NCI-H1417 (cell line): ENCODE measurements around the gene B4GALNT4.
"Not testable (repeated sequence)": the region's sequence is repeated elsewhere in the genome, so short reads cannot be mapped to it uniquely, and the experiment has no call there.

ENCODE experiments used
- DNase-seq, 3 experiments: peaks; one replicate each; lab custom pipeline; 2025; lab: John Stamatoyannopoulos, UW

Gene B4GALNT4

DNA sequence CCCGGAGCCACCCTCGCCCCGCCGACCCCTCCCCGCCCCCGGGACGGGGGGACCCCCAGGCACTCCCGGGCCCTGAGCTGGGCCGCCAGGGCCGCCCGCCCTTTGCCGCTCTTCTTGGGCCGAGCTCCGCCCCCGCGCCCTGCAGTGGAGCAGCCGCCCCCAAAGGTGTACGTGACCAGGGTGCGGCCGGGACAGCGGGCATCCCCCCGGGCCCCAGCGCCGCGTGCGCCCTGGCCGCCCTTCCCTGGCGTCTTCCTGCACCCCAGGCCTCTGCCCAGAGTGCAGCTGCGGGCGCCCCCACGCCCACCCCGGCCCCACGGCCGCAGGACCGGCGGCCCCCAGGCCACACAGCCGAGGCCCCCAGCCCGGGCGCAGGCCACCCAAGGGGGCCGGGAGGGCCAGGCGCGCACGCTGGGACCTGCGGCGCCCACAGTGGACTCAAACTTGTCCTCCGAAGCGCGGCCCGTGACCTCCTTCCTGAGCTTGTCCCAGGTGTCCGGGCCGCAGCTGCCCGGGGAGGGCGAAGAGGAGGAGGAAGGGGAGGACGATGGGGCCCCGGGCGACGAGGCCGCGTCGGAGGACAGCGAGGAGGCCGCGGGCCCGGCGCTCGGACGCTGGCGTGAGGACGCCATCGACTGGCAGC lies 7.4 kb downstream of the B4GALNT4 start:
- DNase-seq, result no peak

GRCh38 chr11:377174-377865 lies 8.0 kb downstream of the B4GALNT4 start:
- DNase-seq, result no peak

DNA sequence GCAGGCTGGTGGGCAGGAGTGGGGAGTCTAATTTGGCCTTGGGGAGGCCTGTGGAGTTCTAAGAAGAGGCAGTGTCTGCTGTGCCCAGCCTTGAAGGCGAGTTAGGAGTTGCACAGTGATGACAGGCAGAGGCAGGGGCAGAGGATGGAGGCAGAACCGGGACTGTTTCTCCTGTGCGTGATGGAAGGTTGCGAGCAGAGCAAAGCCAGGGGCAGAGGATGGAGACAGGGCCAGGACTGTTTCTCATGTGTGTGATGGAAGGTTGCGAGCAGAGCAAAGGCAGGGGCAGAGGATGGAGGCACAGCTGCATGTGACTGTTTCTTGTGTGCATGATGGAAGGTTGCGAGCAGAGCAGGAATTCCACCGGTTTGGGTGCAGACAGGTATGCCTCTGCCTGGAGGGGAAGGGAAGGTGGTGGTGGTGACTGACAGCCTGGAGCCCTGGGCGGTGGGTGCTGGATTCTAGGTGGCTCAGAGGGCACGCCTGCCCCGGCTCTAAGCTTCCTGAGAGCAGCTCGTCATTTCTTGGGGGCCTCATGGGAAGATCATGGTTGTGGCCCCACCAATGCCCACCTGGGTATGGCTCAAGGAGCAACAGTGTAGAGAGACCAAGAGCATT lies 8.7 kb downstream of the B4GALNT4 start:
- DNase-seq, result no peak

DNA sequence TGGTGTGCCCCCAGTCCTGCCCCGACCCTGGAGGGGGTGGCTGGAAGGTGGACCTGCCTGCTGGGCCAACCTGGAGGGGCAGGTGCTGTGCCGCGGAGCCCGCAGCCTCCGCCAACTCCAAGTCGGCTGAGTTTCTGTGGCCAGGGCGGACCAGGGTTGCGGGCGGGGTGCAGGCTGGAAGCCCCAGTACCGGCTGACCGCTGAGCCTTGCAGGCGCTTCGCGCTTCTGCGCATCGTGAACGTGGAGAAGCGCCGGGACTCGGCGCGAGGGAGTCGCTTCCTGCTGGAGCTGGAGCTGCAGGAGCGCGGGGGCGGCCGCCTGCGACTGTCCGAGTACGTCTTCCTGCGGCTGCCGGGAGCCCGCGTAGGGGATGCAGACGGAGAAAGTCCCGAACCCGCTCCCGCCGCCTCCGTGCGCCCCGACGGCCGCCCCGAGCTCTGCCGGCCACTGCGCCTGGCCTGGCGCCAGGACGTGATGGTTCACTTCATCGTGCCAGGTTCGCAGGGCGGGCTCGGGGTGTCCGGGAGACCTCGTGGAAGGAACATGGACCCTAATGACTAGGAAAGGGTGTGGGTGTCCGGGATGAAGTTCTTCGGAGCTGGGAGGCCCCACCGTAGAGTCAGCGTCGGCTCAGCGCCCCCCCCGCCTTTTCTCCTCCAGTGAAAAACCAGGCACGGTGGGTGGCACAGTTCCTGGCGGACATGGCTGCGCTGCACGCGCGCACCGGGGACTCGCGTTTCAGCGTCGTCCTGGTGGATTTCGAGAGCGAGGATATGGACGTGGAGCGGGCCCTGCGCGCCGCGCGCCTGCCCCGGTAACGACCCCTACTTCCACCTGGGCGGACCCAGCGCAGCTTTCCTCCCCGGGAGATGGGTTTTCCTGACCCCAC lies 10.2 kb downstream of the B4GALNT4 start:
- no peak for DNase-seq

GRCh38 chr11:380095-380480 lies 10.8 kb downstream of the B4GALNT4 start:
- DNase-seq, result no peak

DNA sequence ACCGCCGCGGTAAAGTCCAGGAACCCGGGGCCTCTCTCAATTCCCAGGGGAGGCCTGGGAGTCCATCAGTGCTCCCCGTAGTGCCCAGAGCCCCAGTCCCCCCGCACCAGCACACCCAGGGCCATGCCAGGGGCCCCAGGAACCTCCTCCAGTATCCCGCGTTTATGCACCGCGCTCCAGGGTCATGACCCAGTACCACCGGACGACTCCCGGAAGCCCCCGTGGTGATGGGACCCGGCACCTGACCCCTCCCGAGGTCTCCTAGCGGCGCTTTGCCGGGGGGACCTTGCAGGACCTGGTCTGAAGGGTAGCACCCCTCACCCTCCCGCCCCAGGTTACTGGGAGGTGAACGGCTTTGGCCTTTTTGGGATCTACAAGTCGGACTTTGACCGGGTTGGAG lies 11.2 kb downstream of the B4GALNT4 start:
- no peak for DNase-seq

DNA sequence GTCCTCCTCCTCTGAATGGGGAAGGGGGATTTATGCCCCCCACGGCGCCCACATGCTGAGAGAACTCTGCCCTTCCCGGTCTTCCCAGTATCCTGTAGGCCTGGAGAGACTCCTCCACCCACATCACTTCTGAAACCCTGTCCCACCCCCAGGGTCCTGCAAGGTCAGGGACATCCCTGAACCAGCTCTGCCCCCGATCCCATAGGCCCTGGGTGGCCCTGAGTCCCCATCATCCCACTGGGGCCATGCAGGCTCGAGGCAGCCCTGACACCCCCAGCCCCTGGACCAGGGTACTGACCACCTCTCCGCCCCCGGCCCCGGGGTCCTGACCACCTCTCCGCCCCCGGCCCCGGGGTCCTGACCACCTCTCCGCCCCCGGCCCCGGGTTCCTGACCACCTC lies 11.7 kb downstream of the B4GALNT4 start:
- no peak for DNase-seq

GRCh38 chr11:381501-382072 lies 12.3 kb downstream of the B4GALNT4 start:
- DNase-seq, result no peak

DNA sequence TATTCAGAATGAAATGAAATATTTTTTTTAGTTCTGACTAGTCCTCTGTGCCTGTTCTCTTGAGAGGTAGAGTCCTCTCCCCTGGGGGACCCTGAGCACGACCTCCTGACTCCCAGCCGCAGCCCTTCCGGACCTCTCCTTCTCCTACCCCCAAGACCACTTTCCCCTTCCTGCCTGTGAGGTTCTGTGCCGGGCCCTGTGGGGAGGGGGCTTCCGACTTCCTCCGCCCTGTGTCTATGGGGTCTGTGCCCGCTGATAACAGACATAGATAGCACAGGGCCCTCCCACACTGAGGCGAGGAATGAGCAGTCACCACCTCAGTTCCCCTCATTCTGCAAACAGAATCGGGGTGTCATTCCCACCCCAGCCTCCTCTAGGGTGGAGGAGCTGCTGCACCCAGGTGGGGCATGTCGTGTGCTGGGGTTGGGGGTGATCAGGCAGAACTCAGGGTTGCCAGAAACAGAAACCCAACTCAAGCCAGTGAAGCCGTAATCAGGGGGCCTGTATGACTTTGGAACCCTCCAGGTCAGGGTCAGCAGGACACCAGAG lies 12.9 kb downstream of the B4GALNT4 start:
- no peak for DNase-seq

DNA sequence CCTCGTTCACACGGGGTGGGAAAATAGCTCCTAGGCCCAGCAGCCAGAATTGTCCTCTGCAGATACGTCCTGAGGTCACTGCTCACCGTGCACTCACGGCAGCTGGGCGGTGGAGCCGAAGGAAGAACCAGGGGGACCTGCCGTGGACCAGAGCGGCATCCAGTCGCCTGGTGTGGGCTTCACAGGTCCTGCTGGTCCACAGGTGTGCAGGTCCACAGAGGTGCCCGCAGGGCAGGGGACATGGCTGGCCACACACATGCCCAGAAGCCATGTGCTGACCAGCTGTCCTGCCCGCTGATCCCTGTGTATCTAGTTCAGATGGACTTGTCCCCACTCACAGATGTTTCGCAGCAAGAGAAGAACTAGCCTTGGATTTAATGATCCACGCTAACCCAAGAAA lies 14.1 kb downstream of the B4GALNT4 start:
- DNase-seq, result no peak

DNA sequence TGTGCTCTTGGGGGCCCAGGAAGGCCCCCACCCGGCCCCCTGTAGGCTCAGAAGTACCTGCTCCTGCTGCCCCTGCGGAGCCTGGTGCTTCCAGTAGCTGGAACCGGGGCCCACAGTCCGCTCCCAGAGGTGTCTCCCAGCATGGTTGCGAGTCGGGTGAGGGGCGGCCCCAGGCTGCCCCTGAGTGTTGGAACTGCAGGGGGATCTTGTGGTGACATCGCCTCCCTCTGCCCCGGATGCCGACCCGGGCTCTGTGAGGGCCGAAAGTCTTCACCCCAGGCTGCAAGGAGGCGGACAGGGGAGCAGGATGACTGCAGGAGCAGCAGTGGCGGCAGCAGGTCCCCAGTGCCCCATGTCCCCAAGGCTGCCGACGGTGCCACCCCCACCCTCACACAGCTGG lies 15.2 kb downstream of the B4GALNT4 start:
- DNase-seq, result no peak

- no peak for DNase-seq
Observed at GRCh38 chr11:385594-386351, 16.5 kb downstream of the B4GALNT4 start.

DNA sequence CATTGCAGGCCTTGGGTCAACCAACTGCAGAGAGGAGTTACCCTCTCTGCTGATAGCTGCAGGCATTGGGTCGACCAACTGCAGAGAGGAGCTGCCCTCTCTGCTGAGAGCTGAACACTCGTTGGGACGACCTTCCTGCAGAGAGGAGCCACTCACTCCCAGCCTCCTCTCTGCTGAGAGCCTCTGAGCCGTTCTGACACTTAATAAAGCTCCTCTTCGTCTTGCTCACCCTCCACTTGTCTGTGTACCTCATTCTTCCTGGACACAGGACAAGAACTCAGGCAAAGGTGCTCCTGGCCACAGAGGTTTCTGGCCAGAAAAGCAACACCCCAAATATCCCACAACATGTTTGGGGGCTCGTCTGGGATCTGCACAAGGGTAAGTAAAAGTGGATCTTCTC lies 17.2 kb downstream of the B4GALNT4 start:
- DNase-seq, result no peak

GRCh38 chr11:387193-387793 lies 18.0 kb downstream of the B4GALNT4 start:
- DNase-seq, result no peak

DNA sequence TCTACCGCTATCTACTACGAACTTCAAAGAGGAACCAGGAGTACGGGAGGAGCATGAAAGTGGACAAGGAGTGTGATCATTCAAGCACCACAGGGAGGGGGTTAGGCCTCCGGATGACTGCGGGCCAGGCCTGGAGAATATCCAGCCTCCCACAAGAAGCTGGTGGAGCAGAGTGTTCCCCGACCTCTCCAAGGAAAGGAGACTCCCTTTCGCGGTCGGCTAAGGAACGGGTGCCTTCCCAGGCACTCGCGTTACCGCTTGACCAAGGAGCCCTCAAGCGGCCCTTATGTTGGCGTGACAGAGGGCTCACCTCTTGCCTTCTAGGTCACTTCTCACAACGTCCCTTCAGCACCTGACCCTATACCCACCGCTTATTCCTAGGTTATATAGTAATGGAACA lies 20.1 kb downstream of the B4GALNT4 start:
- DNase-seq, result not testable (repeated sequence)

DNA sequence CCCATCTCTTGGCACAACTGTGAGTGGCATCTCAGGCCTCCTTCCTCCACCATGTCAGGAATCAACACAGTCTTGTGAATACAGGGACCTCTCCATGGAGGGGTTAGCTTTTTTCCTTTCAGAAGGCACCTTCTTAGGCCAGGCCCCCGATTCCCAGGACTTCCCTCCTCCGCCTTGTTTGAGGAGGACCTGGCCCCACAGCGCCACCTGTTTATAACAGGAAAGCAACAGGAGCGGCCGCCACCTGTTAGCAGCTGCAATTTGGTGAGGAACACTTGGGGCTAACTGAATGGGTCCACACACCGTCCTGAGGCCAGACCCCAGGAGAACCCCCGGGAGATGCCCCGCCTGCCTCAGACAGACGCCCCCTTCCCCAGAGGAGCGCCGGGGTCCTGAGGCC lies 20.9 kb downstream of the B4GALNT4 start:
- no peak for DNase-seq

DNA sequence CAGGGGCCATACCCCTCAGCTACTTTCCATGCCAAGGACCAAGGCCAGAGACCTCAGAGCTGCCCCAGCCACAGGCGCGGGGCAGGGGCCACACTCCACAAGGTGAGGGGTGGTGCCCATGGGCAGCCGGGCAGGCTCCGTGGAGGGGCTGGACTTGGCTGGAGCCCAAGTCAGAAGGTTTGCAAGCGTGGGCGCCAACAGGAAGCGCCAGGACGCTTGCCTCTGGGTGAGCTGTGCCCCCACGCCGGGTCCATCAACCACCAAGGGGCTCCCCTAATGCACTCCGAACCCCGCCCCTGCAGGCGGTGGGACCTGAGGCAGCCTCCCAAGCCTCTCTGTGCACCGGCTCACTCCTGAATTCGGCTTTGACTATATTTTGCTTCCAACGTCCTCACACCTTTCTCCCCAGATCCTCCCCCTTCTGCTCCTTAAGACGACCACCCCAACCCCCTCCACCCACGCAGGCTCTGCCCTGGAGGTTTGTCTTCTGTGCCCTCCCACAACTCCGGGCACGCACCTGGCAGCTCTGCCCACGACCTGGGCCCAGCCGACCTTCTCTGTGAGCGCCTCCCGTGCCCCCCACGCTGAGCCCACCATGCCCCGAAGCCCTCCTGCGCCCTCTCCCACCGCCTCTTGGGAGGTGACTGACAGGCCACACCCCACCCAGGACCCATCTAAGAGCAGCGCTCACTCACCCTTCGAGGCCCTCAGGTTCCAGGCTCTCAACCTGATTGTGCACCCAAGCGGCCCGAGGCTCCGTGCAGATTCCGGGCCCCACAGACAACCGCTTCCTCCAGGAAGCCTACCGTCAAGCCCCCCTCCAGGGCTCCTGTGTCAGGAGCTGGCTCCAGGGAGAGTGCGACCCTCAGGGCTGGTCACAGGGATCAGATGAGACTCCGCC lies 22.1 kb downstream of the B4GALNT4 start:
- DNase-seq, result no peak

DNA sequence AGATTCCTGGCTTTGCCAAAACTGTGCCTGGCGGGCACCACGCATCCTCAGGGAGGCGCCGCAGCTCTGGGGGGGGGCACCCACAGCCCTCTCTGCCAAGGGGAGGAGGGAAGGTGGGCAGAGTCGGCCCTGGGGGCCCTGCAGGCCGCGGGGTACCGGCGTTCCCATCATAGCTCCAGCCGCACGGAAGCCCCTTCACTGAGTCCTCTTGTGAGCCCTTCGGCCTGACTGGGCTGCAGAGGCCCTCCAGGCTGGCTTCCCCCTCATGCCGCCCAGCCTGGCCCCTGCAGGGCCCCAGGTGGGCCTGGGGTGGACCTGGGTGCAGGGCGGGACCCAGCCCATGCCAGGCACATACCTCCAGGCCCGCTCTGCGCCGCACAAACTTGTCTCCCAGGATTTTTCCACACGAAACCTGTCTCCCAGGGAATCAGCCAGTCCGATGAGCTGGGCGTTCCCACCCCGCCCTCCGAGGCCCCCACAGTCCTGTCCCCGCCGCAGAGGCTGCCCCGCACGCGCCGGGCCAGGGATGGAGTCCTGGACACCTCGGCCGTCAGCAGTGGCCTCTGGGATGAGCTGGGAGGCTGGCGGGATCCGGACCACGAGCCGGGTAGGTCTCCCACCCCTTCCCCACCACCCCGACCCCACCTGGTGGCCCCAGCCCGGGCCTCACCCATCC lies 22.9 kb downstream of the B4GALNT4 start:
- no peak for DNase-seq
